ENCODE data around the gene SNX20.

Gene SNX20

GRCh38 chr16:50695017-50696000 is 14.2 kb upstream of the SNX20 start:
- no peaks in the 10 kb centered on the region for H3K36me3 Mint-ChIP-seq
- H3K4me1 Mint-ChIP-seq = peaks cover 77% of the 10 kb centered on the region
- H3K9me3 Mint-ChIP-seq = no peaks in the 10 kb centered on the region
- no peak overlapping the region for H3K4me3 Mint-ChIP-seq
- H3K27ac Mint-ChIP-seq = peak overlapping the region; percentile 31
- H3K27me3 Mint-ChIP-seq = no peaks in the 10 kb centered on the region

GRCh38 chr16:50694206-50694605 is 13.1 kb upstream of the SNX20 start:
- H3K27ac Mint-ChIP-seq = peak overlapping the region; percentile 71

GRCh38 chr16:50692999-50693781 is 12.1 kb upstream of the SNX20 start, which contains the start of gene NOD2:
NOD2 (plus strand) TSS chr16:50693606; CDS start chr16:50699496, 5,890 bp downstream.
- Mint-ChIP-seq H3K4me3 (peak within 1 kb of the TSS; percentile 73), H3K27me3 (no peaks in the 10 kb centered on the region), H3K4me1 (peaks cover 60% of the 10 kb centered on the region), H3K9me3 (no peaks in the 10 kb centered on the region), H3K27ac (peak within 1 kb of the TSS; percentile 74), H3K36me3 (no peaks in the 10 kb centered on the region)

More at GRCh38 chr16:50694206-50694605, 13.1 kb upstream of the SNX20 start:
- no peaks in the 10 kb centered on the region for H3K36me3 Mint-ChIP-seq
- no peaks in the 10 kb centered on the region for H3K9me3 Mint-ChIP-seq
- peak overlapping the region; percentile 73 for H3K4me3 Mint-ChIP-seq
- H3K27me3 Mint-ChIP-seq = no peaks in the 10 kb centered on the region
- H3K4me1 Mint-ChIP-seq = peaks cover 66% of the 10 kb centered on the region

- Mint-ChIP-seq H3K9me3 (no peaks in the 10 kb centered on the region), H3K27ac (peak overlapping the region; percentile 74), H3K4me1 (peaks cover 54% of the 10 kb centered on the region)
These were observed 11.5 kb upstream of the SNX20 start for GRCh38 chr16:50692644-50692998.

GRCh38 chr16:50690177-50690576 is 9.1 kb upstream of the SNX20 start:
- H3K4me3 Mint-ChIP-seq = no peak overlapping the region
- no peak overlapping the region for H3K27ac Mint-ChIP-seq
- peaks cover 50% of the 10 kb centered on the region for H3K4me1 Mint-ChIP-seq
- H3K36me3 Mint-ChIP-seq = no peaks in the 10 kb centered on the region
- no peaks in the 10 kb centered on the region for H3K9me3 Mint-ChIP-seq
- H3K27me3 Mint-ChIP-seq = no peaks in the 10 kb centered on the region

More at GRCh38 chr16:50692644-50692998, 11.5 kb upstream of the SNX20 start:
- H3K4me3 Mint-ChIP-seq = peak overlapping the region; percentile 65
- H3K36me3 Mint-ChIP-seq = no peaks in the 10 kb centered on the region
- H3K27me3 Mint-ChIP-seq = no peaks in the 10 kb centered on the region

GRCh38 chr16:50688867-50689266 is 7.8 kb upstream of the SNX20 start:
- H3K36me3 Mint-ChIP-seq = no peaks in the 10 kb centered on the region
- H3K27ac Mint-ChIP-seq = no peak overlapping the region
- no peaks in the 10 kb centered on the region for H3K9me3 Mint-ChIP-seq
- peaks cover 51% of the 10 kb centered on the region for H3K4me1 Mint-ChIP-seq
- no peak overlapping the region for H3K4me3 Mint-ChIP-seq
- H3K27me3 Mint-ChIP-seq = no peaks in the 10 kb centered on the region

GRCh38 chr16:50688083-50688482 is 7.0 kb upstream of the SNX20 start:
- no peaks in the 10 kb centered on the region for H3K9me3 Mint-ChIP-seq
- H3K27me3 Mint-ChIP-seq = no peaks in the 10 kb centered on the region
- H3K4me1 Mint-ChIP-seq = peaks cover 56% of the 10 kb centered on the region
- no peaks in the 10 kb centered on the region for H3K36me3 Mint-ChIP-seq
- H3K4me3 Mint-ChIP-seq = no peak overlapping the region
- no peak overlapping the region for H3K27ac Mint-ChIP-seq

- Mint-ChIP-seq H3K4me1 (peaks cover 56% of the 10 kb centered on the region), H3K4me3 (peak overlapping the region; percentile 53), H3K27ac (no peak overlapping the region)
These were observed 4.5 kb upstream of the SNX20 start for GRCh38 chr16:50685462-50686063.

GRCh38 chr16:50684823-50685461 is 3.8 kb upstream of the SNX20 start:
- H3K4me1 Mint-ChIP-seq = peaks cover 60% of the 10 kb centered on the region
- H3K36me3 Mint-ChIP-seq = no peaks in the 10 kb centered on the region
- no peaks in the 10 kb centered on the region for H3K27me3 Mint-ChIP-seq
- no peaks in the 10 kb centered on the region for H3K9me3 Mint-ChIP-seq
- peak overlapping the region; percentile 53 for H3K4me3 Mint-ChIP-seq
- peak overlapping the region; percentile 87 for H3K27ac Mint-ChIP-seq

More at GRCh38 chr16:50685462-50686063, 4.5 kb upstream of the SNX20 start:
- Mint-ChIP-seq H3K27me3 (no peaks in the 10 kb centered on the region), H3K36me3 (no peaks in the 10 kb centered on the region), H3K9me3 (no peaks in the 10 kb centered on the region)

- Mint-ChIP-seq H3K4me3 (peak overlapping the region; percentile 53), H3K4me1 (peaks cover 66% of the 10 kb centered on the region), H3K27me3 (no peaks in the 10 kb centered on the region), H3K27ac (peak overlapping the region; percentile 87), H3K36me3 (no peaks in the 10 kb centered on the region), H3K9me3 (no peaks in the 10 kb centered on the region)
These were observed 2.7 kb upstream of the SNX20 start for GRCh38 chr16:50683689-50684374.

GRCh38 chr16:50680556-50680893 is 587 bp downstream of the SNX20 start:
- H3K27ac Mint-ChIP-seq = peak overlapping the region; percentile 88
- peaks cover 7% of the 10 kb centered on the region for H3K36me3 Mint-ChIP-seq
- H3K27me3 Mint-ChIP-seq = no peaks in the 10 kb centered on the region
- peak overlapping the region; percentile 87 for H3K4me3 Mint-ChIP-seq
- H3K4me1 Mint-ChIP-seq = peaks cover 83% of the 10 kb centered on the region
- H3K9me3 Mint-ChIP-seq = no peaks in the 10 kb centered on the region

- peaks cover 77% of the 10 kb centered on the region for H3K4me1 Mint-ChIP-seq
- H3K4me3 Mint-ChIP-seq = peak overlapping the region; percentile 87
- peaks cover 10% of the 10 kb centered on the region for H3K36me3 Mint-ChIP-seq
These were observed 1.2 kb downstream of the SNX20 start for GRCh38 chr16:50679676-50680555.

GRCh38 chr16:50679266-50679665 is 1.8 kb downstream of the SNX20 start:
- Mint-ChIP-seq H3K4me3 (peak overlapping the region; percentile 87), H3K27me3 (no peaks in the 10 kb centered on the region), H3K9me3 (no peaks in the 10 kb centered on the region), H3K27ac (peak overlapping the region; percentile 92), H3K4me1 (peaks cover 70% of the 10 kb centered on the region), H3K36me3 (peaks cover 12% of the 10 kb centered on the region)

More at GRCh38 chr16:50679676-50680555, 1.2 kb downstream of the SNX20 start:
- peak overlapping the region; percentile 88 for H3K27ac Mint-ChIP-seq
- H3K9me3 Mint-ChIP-seq = no peaks in the 10 kb centered on the region
- H3K27me3 Mint-ChIP-seq = no peaks in the 10 kb centered on the region

- Mint-ChIP-seq H3K9me3 (no peaks in the 10 kb centered on the region), H3K4me3 (peak overlapping the region; percentile 75), H3K36me3 (peaks cover 15% of the 10 kb centered on the region), H3K27ac (peak overlapping the region; percentile 92), H3K27me3 (no peaks in the 10 kb centered on the region), H3K4me1 (peaks cover 63% of the 10 kb centered on the region)
These were observed 2.6 kb downstream of the SNX20 start for GRCh38 chr16:50678531-50678930.

All from activated naive CD4-positive, alpha-beta T cell treated with anti-CD3 and anti-CD28 coated beads, Interleukin-2, amount 50 U/mL, for 24 hours (primary cell).